PFSK-1 (cell line): ENCODE measurements around the gene RAD51B.

Experiments used
- POLR2AphosphoS5 ChIP-seq: IDR thresholded peaks from 2 replicates; pipeline ENCODE4 v1.6.1; 2012; ENCODE audit warnings: low read depth, mild to moderate bottlenecking, control low read depth, low read length, moderate library complexity
- TAF1 ChIP-seq: IDR thresholded peaks from 2 replicates; pipeline ENCODE4 v1.6.1; 2012; ENCODE audit warnings: low read length, control low read depth, borderline replicate concordance; ENCODE audit not compliant: insufficient read depth
- TF ChIP-seq, protein P1 (sequence below), 2 experiments: IDR thresholded peaks; 2 replicates each; pipeline versions ENCODE4 v1.6.1 to v1.8.0; 2011 to 2012; ENCODE audit warnings: low read depth in 2 of 2, low read length in 2 of 2, control low read depth in 1 of 2, inconsistent platforms in 1 of 2, mild to moderate bottlenecking in 1 of 2, moderate library complexity in 1 of 2; ENCODE audit not compliant: insufficient read depth in 1 of 2

DNA sequence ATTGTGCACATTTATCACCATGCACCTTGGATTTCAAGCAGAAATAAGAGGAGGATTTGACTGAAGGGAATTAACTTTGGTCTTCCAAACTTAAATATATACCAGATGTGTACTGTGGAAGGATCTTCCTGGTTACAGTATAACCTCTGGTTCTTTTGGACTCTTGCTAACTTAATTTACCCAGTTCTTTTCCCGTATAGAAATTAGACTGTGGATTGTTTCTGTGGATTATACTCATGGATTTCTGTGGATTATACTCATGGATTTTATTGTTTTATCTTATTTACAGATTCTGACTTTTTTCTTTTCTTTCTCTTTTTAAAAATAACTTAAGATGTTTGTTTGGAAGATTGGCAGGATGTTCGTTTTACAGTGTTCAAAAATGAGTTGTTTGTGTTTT is 215.3 kb downstream of the RAD51B start:
- TF ChIP-seq TAF1 (no peak), POLR2AphosphoS5 (no peak)
- TF ChIP-seq, protein P1, sequence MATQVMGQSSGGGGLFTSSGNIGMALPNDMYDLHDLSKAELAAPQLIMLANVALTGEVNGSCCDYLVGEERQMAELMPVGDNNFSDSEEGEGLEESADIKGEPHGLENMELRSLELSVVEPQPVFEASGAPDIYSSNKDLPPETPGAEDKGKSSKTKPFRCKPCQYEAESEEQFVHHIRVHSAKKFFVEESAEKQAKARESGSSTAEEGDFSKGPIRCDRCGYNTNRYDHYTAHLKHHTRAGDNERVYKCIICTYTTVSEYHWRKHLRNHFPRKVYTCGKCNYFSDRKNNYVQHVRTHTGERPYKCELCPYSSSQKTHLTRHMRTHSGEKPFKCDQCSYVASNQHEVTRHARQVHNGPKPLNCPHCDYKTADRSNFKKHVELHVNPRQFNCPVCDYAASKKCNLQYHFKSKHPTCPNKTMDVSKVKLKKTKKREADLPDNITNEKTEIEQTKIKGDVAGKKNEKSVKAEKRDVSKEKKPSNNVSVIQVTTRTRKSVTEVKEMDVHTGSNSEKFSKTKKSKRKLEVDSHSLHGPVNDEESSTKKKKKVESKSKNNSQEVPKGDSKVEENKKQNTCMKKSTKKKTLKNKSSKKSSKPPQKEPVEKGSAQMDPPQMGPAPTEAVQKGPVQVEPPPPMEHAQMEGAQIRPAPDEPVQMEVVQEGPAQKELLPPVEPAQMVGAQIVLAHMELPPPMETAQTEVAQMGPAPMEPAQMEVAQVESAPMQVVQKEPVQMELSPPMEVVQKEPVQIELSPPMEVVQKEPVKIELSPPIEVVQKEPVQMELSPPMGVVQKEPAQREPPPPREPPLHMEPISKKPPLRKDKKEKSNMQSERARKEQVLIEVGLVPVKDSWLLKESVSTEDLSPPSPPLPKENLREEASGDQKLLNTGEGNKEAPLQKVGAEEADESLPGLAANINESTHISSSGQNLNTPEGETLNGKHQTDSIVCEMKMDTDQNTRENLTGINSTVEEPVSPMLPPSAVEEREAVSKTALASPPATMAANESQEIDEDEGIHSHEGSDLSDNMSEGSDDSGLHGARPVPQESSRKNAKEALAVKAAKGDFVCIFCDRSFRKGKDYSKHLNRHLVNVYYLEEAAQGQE (IDR thresholded peaks at IDR 0.05; ENCODE audit: insufficient read depth in 1 of 2, low read depth in 2 of 2, low read length in 2 of 2): no peak
